DMS 273 (cell line): Measurements from ENCODE around the gene TPM3.
"Not testable (repeated sequence)": the region's sequence is repeated elsewhere in the genome, so short reads cannot be mapped to it uniquely, and the experiment has no call there.

Experiments
- DNase-seq: peaks from one replicate; lab custom pipeline; 2025; ENCODE audit not compliant: unreplicated experiment; lab: John Stamatoyannopoulos, UW

TPM3 gene

GRCh38 chr1:154191990-154192461 lies at the start of gene TPM3:
Gene TPM3, minus strand, starts transcription at chr1:154192100. Its CDS starts 82 bp downstream, at chr1:154192018.
- DNase-seq = no peak

GRCh38 chr1:154240294-154240833 lies 48.5 kb upstream of the TPM3 start:
- DNase-seq = no peak

GRCh38 chr1:154239491-154239890 lies 47.6 kb upstream of the TPM3 start:
- DNase-seq = no peak

- no peak for DNase-seq
Observed at GRCh38 chr1:154237880-154238506, 46.1 kb upstream of the TPM3 start.

DNA sequence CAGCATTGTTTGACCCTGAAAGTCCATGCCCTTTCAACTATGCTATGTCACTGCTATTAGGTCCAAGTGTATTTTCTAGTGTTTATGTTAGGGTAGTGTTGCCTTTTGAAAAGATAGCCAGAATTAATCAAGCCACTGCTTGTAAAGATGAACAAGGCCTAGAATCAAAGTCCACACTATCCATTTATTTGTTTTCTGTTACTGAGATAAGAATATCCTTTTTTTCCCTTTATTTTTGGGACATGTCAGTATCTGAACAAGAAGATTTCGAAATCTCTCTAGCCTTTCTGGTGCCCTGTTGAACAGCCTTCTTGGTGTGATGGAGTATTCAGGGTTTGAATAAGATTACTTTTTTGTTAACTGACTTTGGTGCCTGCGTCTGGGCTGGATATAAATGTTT lies 45.5 kb upstream of the TPM3 start:
- no peak for DNase-seq

GRCh38 chr1:154236855-154237254 lies 45.0 kb upstream of the TPM3 start:
- no peak for DNase-seq

DNA sequence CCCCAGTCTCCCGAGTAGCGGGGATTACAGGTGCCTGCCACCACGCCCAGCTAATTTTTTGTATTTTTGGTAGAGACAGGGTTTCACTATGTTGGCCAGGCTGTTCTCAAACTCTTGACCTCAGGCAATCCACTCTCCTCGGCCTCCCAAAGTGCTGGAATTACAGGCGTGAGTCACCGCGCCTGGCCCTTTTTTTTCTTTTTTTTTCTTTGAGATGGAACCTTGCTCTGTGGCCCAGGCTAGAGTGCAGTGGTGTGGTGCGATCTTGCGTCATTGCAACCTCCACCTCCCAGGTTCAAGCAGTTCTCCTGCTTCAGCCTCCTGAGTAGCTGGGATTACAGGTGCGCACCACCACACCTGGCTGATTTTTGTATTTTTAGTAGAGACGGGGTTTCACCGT lies 41.2 kb upstream of the TPM3 start:
- DNase-seq = not testable (repeated sequence)

DNA sequence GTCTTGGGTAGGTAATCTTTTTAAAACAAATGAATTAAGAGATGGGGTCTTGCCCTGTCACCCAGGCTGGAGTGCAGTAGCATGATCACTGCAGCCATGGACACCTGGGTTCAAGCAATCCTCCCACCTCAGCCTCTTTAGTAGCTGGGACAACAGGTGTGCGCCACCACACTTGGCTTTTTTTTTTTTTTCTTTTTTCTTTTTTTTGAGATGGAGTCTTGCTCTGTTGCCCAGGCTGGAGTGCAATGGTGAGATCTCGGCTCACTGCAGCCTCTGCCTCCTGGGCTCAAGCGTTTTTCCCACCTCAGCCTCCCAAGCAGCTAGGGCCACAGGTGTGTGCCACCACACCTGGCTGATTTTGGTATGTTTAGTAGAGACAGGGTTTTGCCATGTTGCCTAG lies 39.2 kb upstream of the TPM3 start:
- not testable (repeated sequence) for DNase-seq

DNA sequence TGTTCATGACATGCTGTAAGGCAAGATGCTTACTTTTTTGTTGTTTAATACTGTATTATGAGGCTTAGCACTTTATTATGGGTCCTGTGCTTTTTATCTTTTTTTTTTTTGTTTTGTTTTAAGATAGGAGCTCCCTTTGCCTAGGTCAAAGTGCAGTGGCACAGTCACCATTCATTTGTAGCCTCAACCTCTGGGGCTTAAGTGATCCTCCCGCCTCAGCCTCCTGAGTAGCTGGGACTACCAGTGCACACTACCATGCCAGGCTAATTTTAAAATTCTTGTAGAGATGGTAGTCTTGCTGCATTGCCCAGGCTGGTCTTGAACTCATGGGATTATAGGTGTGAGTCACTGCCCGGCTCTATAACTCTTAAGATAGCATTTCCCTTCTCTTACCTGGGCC lies 33.5 kb upstream of the TPM3 start:
- DNase-seq = no peak

- no peak for DNase-seq
Observed at GRCh38 chr1:154223621-154224020, 31.7 kb upstream of the TPM3 start.

GRCh38 chr1:154222918-154223317 lies 31.0 kb upstream of the TPM3 start:
- no peak for DNase-seq

DNA sequence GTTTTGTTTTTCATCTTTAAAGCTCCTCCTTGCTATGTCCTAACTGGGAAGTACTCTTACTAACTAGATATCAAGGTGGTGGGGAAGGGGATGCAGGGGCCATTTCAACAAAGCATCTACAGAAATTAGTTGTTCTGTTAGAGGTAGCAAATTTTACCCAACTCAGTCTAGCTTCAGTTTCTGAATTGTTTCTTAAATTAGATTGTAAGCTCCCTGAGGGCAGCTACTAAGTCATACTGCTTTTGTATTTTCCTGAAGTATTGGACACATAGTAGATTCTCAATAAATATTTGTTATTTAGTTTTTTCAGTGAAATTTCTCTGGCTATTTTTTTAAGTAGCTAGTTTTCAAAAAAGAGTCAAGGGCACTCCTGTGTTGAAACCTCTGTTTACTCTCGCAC lies 30.6 kb upstream of the TPM3 start:
- DNase-seq = no peak

DNA sequence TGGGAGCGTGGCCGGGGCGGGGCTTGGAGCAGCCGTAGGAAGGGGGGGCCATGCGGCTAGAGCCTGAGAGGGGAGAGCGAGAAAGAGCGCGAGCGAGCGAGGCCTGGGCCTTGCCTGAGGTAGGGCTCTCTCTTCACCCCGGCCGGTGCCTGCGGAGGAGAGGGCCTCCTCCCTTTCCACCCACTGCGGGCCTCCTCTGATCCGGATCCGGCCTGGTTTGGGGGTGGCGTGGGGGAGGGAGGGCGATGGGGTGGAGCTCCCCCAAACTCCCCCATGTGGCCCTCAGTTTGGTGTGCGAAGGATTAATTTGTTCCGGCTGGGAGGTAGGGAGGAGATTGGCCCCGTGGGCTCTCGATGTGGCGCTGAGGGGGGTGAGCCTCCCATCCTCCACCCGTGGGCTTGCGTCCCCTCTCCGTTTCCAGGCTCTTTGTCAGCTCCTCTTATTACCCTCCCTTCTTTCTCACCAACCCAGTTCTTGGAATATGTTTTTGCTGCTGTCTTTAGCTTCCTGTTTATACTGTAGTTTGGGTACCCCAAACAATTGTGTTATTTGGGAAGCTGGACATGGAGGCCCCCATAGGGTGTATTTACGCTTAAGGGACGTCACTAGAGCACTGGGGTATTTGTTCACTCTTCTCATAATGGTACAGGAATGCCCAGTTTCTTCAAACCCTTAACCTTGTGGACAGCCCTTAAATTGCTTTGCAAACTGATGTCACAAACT lies 29.5 kb upstream of the TPM3 start:
- peak; percentile 79 for DNase-seq

DNA sequence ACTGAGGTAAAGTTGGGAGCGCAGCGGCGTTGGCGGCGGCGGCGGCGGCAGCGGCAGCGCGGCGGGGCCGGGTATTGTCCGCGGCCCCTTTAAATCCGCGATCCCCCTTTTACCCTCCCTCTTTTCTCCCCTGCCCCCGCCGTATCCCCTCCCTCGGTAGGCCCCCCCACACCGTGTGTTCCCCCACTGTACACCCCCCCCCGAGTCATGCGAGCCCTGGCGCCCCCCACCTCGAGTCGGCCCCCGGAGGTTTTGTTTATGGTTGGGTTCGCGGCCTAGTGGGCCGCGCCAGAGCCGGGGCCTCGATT lies 29.0 kb upstream of the TPM3 start:
- no peak for DNase-seq

- peak; percentile 100 for DNase-seq
Observed at GRCh38 chr1:154220071-154220969, 28.4 kb upstream of the TPM3 start, which contains the start of gene UBAP2L. Gene UBAP2L, plus strand, starts transcription at chr1:154220955. Its CDS starts 4,169 bp downstream, at chr1:154225124.

GRCh38 chr1:154219541-154219940 lies 27.6 kb upstream of the TPM3 start:
- peak; percentile 49 for DNase-seq

- no peak for DNase-seq
Observed at GRCh38 chr1:154218545-154218944, 26.6 kb upstream of the TPM3 start.

DNA sequence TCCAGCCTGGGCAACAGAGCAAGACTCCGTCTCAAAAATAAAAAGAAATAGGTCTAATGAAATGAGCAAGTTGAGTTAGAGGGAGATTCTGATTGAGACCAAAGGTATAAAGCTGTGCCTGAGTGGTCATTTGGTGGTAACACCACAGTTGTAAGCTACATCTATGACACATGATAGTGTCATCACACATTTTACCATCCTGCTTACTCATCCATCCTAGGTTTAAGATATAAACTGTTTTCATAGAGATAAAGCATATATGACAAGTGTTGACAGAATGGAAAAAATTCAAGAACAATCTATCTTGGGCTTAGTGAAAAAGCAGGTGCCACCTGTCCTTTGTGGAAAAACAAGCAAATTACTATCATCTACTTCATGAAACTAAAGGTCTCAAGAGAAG lies 21.4 kb upstream of the TPM3 start:
- DNase-seq = no peak

GRCh38 chr1:154212083-154212482 lies 20.2 kb upstream of the TPM3 start:
- no peak for DNase-seq

DNA sequence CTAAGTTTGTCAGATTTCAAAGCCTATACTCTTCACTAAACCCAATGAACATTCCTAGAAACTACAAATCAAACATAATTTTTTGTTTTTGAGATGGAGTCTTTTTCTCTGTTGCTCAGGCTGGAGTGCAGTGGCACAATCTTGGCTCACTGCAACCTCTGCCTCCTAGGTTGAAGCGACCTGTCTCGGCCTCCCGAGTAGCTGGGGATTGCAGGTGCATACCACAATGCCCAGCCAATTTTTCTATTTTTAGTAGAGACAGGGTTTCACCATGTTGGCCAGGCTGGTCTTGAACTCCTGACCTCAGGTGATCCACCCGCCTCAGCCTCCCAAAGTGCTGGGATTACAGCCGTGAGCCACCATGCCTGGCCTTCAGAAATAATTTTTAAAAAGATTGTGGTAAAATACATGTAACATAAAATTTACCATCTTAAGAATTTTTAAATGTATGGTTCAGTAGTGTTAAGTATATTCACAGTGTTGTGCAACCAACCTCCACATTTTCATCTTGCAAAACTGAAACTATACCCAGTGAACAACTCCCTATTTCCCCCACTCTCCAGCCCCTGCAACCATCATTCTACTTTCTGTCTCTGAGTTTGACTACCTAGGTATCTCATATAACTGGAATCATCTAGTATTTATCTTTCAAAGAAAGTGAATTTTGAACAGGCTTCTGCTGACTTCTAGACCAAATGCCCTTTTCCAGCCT lies 16.9 kb upstream of the TPM3 start:
- DNase-seq = no peak

GRCh38 chr1:154207262-154207661 lies 15.4 kb upstream of the TPM3 start:
- DNase-seq = no peak
